Activated CD4-positive, alpha-beta T cell treated with anti-CD3 and anti-CD28 coated beads, Interleukin-2, amount 10 ng/mL, durations not matched to agents 24 days and 14 days (primary cell): ENCODE measurements around the gene FMNL2. TPM values are rescaled to one million over a fixed set of nuclear protein-coding genes. Genes with fewer than 3 reads are reported as not detected.

Experiments used
- DNase-seq: peaks from one replicate; pipeline ENCODE4 v3.0.0; 2022
- H3K27ac Mint-ChIP-seq: one replicate; pipeline ENCODE4 v1.8.0; 2022; ENCODE audit warnings: mild to moderate bottlenecking, mixed read lengths
- H3K27me3 Mint-ChIP-seq: one replicate; pipeline ENCODE4 v1.8.0; 2022; ENCODE audit warnings: mixed read lengths
- H3K36me3 Mint-ChIP-seq: one replicate; pipeline ENCODE4 v1.8.0; 2022; ENCODE audit warnings: low read depth, mild to moderate bottlenecking, mixed read lengths
- H3K4me1 Mint-ChIP-seq: one replicate; pipeline ENCODE4 v1.8.0; 2021; ENCODE audit warnings: mixed read lengths
- H3K4me3 Mint-ChIP-seq: one replicate; pipeline ENCODE4 v1.8.0; 2022; ENCODE audit warnings: mild to moderate bottlenecking, moderate library complexity, mixed read lengths
- H3K9me3 Mint-ChIP-seq: one replicate; pipeline ENCODE4 v1.8.0; 2021; ENCODE audit warnings: mixed read lengths
- intact Hi-C: fragments of 100-400 bp; cut with micrococcal nuclease; formaldehyde crosslinking; loops from one replicate; pipeline ENCODE4 v1.15.1; 2023
- total RNA-seq: library from RNA; stranded (reverse); gene quantifications from 2 replicates; pipeline ENCODE4 v1.2.3, GENCODE V29; 2022

The FMNL2 gene
- total RNA-seq, 1 donor from 2014 or later, result 14.9 TPM

- no peaks in the 10 kb centered on the region for H3K9me3 Mint-ChIP-seq
- peaks cover 49% of the 10 kb centered on the region for H3K4me1 Mint-ChIP-seq
These were observed 72.8 kb downstream of the FMNL2 start for GRCh38 chr2:152407806-152408205.

GRCh38 chr2:152408254-152408653, 73.3 kb downstream of the FMNL2 start:
- peaks cover 44% of the 10 kb centered on the region for H3K4me1 Mint-ChIP-seq
- no peak for DNase-seq
- H3K4me3 Mint-ChIP-seq, result no peak overlapping the region
- no peaks in the 10 kb centered on the region for H3K27me3 Mint-ChIP-seq
- intact Hi-C loops, result loop anchor here (10.0 kb wide), 2 partner anchors 307 to 583 kb away; partner anchors contain the start of genes ARL5A, ARL6IP6 and PRPF40A
- H3K9me3 Mint-ChIP-seq, result no peaks in the 10 kb centered on the region
- no peaks in the 10 kb centered on the region for H3K36me3 Mint-ChIP-seq
- H3K27ac Mint-ChIP-seq, result peak overlapping the region; percentile 91

More at GRCh38 chr2:152407806-152408205, 72.8 kb downstream of the FMNL2 start:
- peaks cover 1% of the 10 kb centered on the region for H3K36me3 Mint-ChIP-seq
- peak overlapping the region; percentile 78 for H3K4me3 Mint-ChIP-seq
- DNase-seq, result no peak
- peak overlapping the region; percentile 91 for H3K27ac Mint-ChIP-seq
- no peaks in the 10 kb centered on the region for H3K27me3 Mint-ChIP-seq
- intact Hi-C loops, result loop anchor here (10.0 kb wide), 2 partner anchors 307 to 583 kb away; partner anchors contain the start of genes ARL5A, ARL6IP6 and PRPF40A

- Mint-ChIP-seq H3K27ac (no peak overlapping the region), H3K4me1 (peaks cover 44% of the 10 kb centered on the region), H3K27me3 (no peaks in the 10 kb centered on the region), H3K4me3 (no peak overlapping the region), H3K9me3 (peaks cover 5% of the 10 kb centered on the region), H3K36me3 (no peaks in the 10 kb centered on the region)
- intact Hi-C loops, result loop anchor here (10.0 kb wide), 2 partner anchors 305 to 585 kb away; partner anchors contain the start of genes ARL5A, ARL6IP6 and PRPF40A
- no peak for DNase-seq
These were observed 74.6 kb downstream of the FMNL2 start for GRCh38 chr2:152409386-152410164.

GRCh38 chr2:152410165-152410597, 75.2 kb downstream of the FMNL2 start:
- H3K27ac Mint-ChIP-seq, result no peak overlapping the region
- DNase-seq, result no peak
- H3K9me3 Mint-ChIP-seq, result peaks cover 5% of the 10 kb centered on the region
- H3K36me3 Mint-ChIP-seq, result no peaks in the 10 kb centered on the region
- H3K27me3 Mint-ChIP-seq, result no peaks in the 10 kb centered on the region
- no peak overlapping the region for H3K4me3 Mint-ChIP-seq
- peaks cover 47% of the 10 kb centered on the region for H3K4me1 Mint-ChIP-seq
- intact Hi-C loops, result no loop called here

- H3K4me1 Mint-ChIP-seq, result peaks cover 48% of the 10 kb centered on the region
- no peak overlapping the region for H3K4me3 Mint-ChIP-seq
- intact Hi-C loops, result no loop called here
- H3K36me3 Mint-ChIP-seq, result no peaks in the 10 kb centered on the region
- no peaks in the 10 kb centered on the region for H3K27me3 Mint-ChIP-seq
- no peak overlapping the region for H3K27ac Mint-ChIP-seq
- H3K9me3 Mint-ChIP-seq, result peaks cover 5% of the 10 kb centered on the region
- no peak for DNase-seq
These were observed 76.2 kb downstream of the FMNL2 start for GRCh38 chr2:152411154-152411553.

- intact Hi-C loops, result loop anchor here (2.0 kb wide), 1 partner anchor 93 kb away; no protein-coding TSS in a partner anchor
- H3K9me3 Mint-ChIP-seq, result peaks cover 5% of the 10 kb centered on the region
- H3K36me3 Mint-ChIP-seq, result peaks cover 2% of the 10 kb centered on the region
- H3K27me3 Mint-ChIP-seq, result no peaks in the 10 kb centered on the region
- no peak for DNase-seq
- peak overlapping the region; percentile 87 for H3K27ac Mint-ChIP-seq
- H3K4me1 Mint-ChIP-seq, result peaks cover 31% of the 10 kb centered on the region
- no peak overlapping the region for H3K4me3 Mint-ChIP-seq
These were observed 78.5 kb downstream of the FMNL2 start for GRCh38 chr2:152413228-152414030.

GRCh38 chr2:152415231-152415642, 80.3 kb downstream of the FMNL2 start:
- intact Hi-C loops, result loop anchor here (1.0 to 5.0 kb wide), 6 partner anchors 9 to 238 kb away; partner anchors contain the start of genes FMNL2 and STAM2
- peak; percentile 59 for DNase-seq
- peak overlapping the region; percentile 87 for H3K27ac Mint-ChIP-seq

GRCh38 chr2:152415796-152416195, 80.8 kb downstream of the FMNL2 start:
- H3K27ac Mint-ChIP-seq, result peak overlapping the region; percentile 87
- H3K27me3 Mint-ChIP-seq, result no peaks in the 10 kb centered on the region
- H3K4me3 Mint-ChIP-seq, result no peak overlapping the region
- peaks cover 2% of the 10 kb centered on the region for H3K36me3 Mint-ChIP-seq
- H3K4me1 Mint-ChIP-seq, result peaks cover 35% of the 10 kb centered on the region
- intact Hi-C loops, result loop anchor here (1.0 to 5.0 kb wide), 6 partner anchors 9 to 238 kb away; partner anchors contain the start of genes FMNL2 and STAM2
- no peak for DNase-seq
- H3K9me3 Mint-ChIP-seq, result peaks cover 5% of the 10 kb centered on the region

More at GRCh38 chr2:152415231-152415642, 80.3 kb downstream of the FMNL2 start:
- peak overlapping the region; percentile 24 for H3K4me3 Mint-ChIP-seq
- H3K9me3 Mint-ChIP-seq, result peaks cover 5% of the 10 kb centered on the region
- no peaks in the 10 kb centered on the region for H3K27me3 Mint-ChIP-seq
- peaks cover 31% of the 10 kb centered on the region for H3K4me1 Mint-ChIP-seq
- peaks cover 2% of the 10 kb centered on the region for H3K36me3 Mint-ChIP-seq

- H3K4me3 Mint-ChIP-seq, result peak overlapping the region; percentile 18
- intact Hi-C loops, result loop anchor here (2.0 to 5.0 kb wide), 2 partner anchors 16 to 241 kb away; partner anchors contain the start of gene STAM2
- no peaks in the 10 kb centered on the region for H3K27me3 Mint-ChIP-seq
- H3K4me1 Mint-ChIP-seq, result peaks cover 42% of the 10 kb centered on the region
- peak overlapping the region; percentile 87 for H3K27ac Mint-ChIP-seq
- no peak for DNase-seq
- peaks cover 5% of the 10 kb centered on the region for H3K9me3 Mint-ChIP-seq
- peaks cover 2% of the 10 kb centered on the region for H3K36me3 Mint-ChIP-seq
These were observed 83.7 kb downstream of the FMNL2 start for GRCh38 chr2:152418688-152419087.

- H3K9me3 Mint-ChIP-seq, result no peaks in the 10 kb centered on the region
- no peak overlapping the region for H3K27ac Mint-ChIP-seq
- intact Hi-C loops, result loop anchor here (2.0 to 5.0 kb wide), 2 partner anchors 17 to 243 kb away; partner anchors contain the start of gene STAM2
- H3K4me1 Mint-ChIP-seq, result peaks cover 31% of the 10 kb centered on the region
- DNase-seq, result no peak
- no peak overlapping the region for H3K4me3 Mint-ChIP-seq
- no peaks in the 10 kb centered on the region for H3K27me3 Mint-ChIP-seq
- peaks cover 2% of the 10 kb centered on the region for H3K36me3 Mint-ChIP-seq
These were observed 85.0 kb downstream of the FMNL2 start for GRCh38 chr2:152419944-152420343.

- H3K9me3 Mint-ChIP-seq, result no peaks in the 10 kb centered on the region
- DNase-seq, result no peak
- H3K4me1 Mint-ChIP-seq, result peaks cover 26% of the 10 kb centered on the region
- peaks cover 2% of the 10 kb centered on the region for H3K36me3 Mint-ChIP-seq
- peaks cover 1% of the 10 kb centered on the region for H3K27me3 Mint-ChIP-seq
- no peak overlapping the region for H3K4me3 Mint-ChIP-seq
- H3K27ac Mint-ChIP-seq, result no peak overlapping the region
- intact Hi-C loops, result no loop called here
These were observed 85.4 kb downstream of the FMNL2 start for GRCh38 chr2:152420363-152420762.

GRCh38 chr2:152420936-152421335, 86.0 kb downstream of the FMNL2 start:
- Mint-ChIP-seq H3K27me3 (peaks cover 1% of the 10 kb centered on the region), H3K4me3 (no peak overlapping the region), H3K9me3 (no peaks in the 10 kb centered on the region), H3K36me3 (peaks cover 2% of the 10 kb centered on the region), H3K27ac (no peak overlapping the region), H3K4me1 (peaks cover 21% of the 10 kb centered on the region)
- intact Hi-C loops, result loop anchor here (1.0 kb wide), 1 partner anchor 86 kb away; the partner anchor contains the start of gene FMNL2
- DNase-seq, result no peak
